ENCODE measurements around the gene NTRK2.

DNA sequence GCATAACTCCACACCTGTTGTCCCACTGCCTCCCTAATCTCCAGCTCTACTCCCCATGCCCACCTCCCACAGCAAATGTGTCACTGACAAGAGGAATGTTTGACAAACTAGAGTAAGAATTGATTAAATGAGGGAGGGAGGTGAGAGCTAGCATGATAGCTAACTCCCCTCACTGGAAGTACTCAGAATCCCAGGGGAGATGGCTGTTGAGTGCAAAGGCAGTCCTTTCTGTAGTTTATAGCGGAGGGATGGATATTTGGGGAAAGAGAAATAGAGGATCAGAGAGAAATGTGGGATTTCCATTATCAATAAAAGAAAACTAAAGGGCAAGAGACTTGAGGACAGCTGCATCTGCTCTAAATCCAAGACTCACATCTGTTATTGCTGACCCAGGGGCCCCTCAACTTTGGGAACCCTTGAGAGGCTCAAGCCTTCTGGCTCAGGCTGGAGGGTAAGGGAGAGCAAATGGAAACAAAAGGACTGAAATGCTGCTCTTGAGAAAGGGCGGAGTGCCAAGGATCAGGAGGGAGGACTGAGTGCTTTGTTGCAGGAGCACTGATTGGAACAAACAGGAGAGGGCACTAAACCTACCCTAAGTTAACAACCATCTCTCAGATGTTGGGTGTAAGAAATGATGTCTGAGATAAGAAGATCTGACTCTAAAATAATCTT lies 372.1 kb downstream of the NTRK2 start:
- TF ChIP-seq, protein P1, sequence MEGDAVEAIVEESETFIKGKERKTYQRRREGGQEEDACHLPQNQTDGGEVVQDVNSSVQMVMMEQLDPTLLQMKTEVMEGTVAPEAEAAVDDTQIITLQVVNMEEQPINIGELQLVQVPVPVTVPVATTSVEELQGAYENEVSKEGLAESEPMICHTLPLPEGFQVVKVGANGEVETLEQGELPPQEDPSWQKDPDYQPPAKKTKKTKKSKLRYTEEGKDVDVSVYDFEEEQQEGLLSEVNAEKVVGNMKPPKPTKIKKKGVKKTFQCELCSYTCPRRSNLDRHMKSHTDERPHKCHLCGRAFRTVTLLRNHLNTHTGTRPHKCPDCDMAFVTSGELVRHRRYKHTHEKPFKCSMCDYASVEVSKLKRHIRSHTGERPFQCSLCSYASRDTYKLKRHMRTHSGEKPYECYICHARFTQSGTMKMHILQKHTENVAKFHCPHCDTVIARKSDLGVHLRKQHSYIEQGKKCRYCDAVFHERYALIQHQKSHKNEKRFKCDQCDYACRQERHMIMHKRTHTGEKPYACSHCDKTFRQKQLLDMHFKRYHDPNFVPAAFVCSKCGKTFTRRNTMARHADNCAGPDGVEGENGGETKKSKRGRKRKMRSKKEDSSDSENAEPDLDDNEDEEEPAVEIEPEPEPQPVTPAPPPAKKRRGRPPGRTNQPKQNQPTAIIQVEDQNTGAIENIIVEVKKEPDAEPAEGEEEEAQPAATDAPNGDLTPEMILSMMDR (IDR thresholded peaks at IDR 0.05; ENCODE audit: poor library complexity): no peak
- TF ChIP-seq EZH2 (IDR thresholded peaks at IDR 0.05; ENCODE audit: borderline replicate concordance): no peak

Measured in hepatocyte (in vitro differentiated cells).